ENCODE data around the gene GAS2L2. TPM values are rescaled to one million over a fixed set of nuclear protein-coding genes. Genes with fewer than 3 reads are reported as not detected.
"Not testable (repeated sequence)": the region's sequence is repeated elsewhere in the genome, so short reads cannot be mapped to it uniquely, and the experiment has no call there.

GAS2L2 gene
- total RNA-seq, 2 experiments from 2014 or later, result not detected

- H3K4me3 Mint-ChIP-seq, result no peak overlapping the region
- no peak for DNase-seq
- no peak for ATAC-seq
Observed at GRCh38 chr17:35766903-35767510, 14.0 kb upstream of the GAS2L2 start.

DNA sequence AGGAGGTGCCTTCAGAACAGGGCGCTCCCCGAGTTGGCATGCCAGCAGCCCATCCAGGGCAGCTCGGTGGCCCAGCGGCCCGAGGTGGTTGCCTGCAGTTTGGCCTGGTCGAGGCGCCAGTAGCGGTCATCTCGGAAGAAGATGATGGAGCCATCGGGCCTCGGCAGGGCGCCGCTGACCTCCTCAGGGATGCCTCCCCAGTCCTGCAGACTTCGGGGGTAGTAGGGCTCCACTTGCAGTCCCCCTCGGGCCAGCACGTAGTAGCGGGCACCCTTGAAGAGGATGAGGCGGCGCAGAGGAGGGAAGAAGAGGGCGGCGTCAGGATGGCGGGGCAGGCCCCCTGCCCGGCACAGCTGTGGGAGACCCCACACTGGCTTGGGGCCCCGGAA is 13.4 kb upstream of the GAS2L2 start:
- Mint-ChIP-seq H3K4me1 (peaks cover 13% of the 10 kb centered on the region), H3K27ac (no peak overlapping the region), H3K4me3 (no peak overlapping the region), H3K27me3 (peaks cover 3% of the 10 kb centered on the region), H3K36me3 (no peaks in the 10 kb centered on the region), H3K9me3 (ENCODE audit: low read depth) (no peaks in the 10 kb centered on the region)
- ATAC-seq (no peak), DNase-seq (no peak)
- CTCF ChIA-PET, result interaction anchor here (0.8 to 12.5 kb wide), 9 partner anchors 11 to 187 kb away, joined by 3 to 368 read pairs (median 5); partner anchors contain the start of genes GAS2L2, MMP28, PEX12 and TAF15

More at GRCh38 chr17:35766903-35767510, 14.0 kb upstream of the GAS2L2 start:
- Mint-ChIP-seq H3K4me1 (peaks cover 13% of the 10 kb centered on the region), H3K9me3 (ENCODE audit: low read depth) (no peaks in the 10 kb centered on the region), H3K27me3 (peaks cover 7% of the 10 kb centered on the region), H3K27ac (no peak overlapping the region), H3K36me3 (no peaks in the 10 kb centered on the region)
- CTCF ChIA-PET, result interaction anchor here (0.7 to 12.5 kb wide), 11 partner anchors 10 to 188 kb away, joined by 3 to 368 read pairs (median 5); partner anchors contain the start of genes GAS2L2, MMP28, PEX12 and TAF15

DNA sequence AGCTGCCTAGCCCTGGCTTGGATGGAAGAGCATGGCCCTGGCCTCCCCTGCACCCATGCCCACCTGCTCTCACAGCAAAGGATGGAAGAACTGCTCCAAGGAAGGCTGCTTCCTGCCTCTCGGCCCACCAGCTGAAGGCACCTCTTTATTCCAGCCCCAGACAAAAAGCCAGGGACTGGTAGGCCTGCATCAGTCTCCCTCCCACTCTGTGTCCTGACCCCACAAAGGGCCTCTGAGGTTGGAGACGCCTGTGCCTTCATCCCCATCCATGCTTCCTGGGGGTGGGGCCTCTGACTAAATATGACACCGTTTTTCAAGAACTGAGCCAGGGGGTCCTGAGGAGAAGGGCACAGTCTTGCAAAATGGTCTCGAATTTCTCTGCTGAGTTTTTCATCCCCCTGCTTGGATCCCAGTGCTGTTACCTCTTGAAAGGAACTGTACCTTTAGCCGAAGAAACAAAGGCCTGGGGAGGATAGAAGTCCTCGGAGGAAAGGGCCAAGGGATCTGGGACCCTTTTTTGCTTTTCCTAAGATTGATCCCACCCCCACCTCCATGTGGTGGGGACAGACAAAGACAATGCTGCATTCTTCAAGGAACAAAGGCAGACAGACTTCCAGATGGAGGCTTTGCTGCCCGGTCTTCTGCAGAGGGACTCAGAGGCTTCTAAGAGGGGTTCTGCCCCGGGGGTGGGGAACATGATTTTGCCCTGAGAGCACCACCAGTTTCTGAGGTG is 12.9 kb upstream of the GAS2L2 start:
- Mint-ChIP-seq H3K27me3 (peaks cover 3% of the 10 kb centered on the region), H3K4me1 (peaks cover 13% of the 10 kb centered on the region), H3K4me3 (no peak overlapping the region), H3K9me3 (ENCODE audit: low read depth) (no peaks in the 10 kb centered on the region), H3K36me3 (no peaks in the 10 kb centered on the region), H3K27ac (no peak overlapping the region)
- DNase-seq (no peak), ATAC-seq (no peak)
- CTCF ChIA-PET, result interaction anchor here (0.8 to 12.5 kb wide), 10 partner anchors 15 to 638 kb away, joined by 3 to 368 read pairs (median 18); partner anchors contain the start of genes GAS2L2, MMP28 and TAF15

DNA sequence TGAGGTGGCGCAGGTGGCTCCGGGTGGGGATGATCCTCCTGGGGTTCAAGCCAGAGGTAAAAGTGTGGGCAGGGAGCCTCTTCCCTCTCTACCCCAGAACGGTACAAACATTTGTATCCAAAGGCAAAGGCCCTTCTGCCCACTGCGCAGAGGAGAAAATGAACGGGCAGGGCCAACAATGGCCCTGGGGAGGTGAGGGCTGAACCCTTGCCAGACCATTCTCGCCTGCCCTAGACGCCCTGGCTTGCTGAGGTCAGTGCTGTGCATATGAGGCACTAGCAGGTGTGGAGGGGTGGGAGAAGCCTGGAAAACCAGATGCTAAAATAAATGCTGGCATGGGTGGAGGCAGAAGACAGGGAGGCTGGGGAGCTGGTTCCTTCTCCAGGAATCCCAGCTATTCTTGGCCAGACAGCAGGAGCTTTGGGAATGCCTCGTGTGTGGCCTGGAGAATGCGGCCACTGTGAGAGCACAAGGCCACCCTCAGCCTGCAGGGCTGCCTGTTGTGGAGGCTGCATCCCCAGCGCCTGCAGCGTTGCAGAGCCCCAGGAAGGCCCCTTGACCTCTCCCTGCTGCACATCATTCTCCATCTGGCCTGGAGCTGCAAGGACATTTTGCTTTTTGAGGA is 12.2 kb upstream of the GAS2L2 start:
- H3K9me3 Mint-ChIP-seq (ENCODE audit: low read depth), result no peaks in the 10 kb centered on the region
- ATAC-seq, result no peak
- H3K4me3 Mint-ChIP-seq, result peak overlapping the region; percentile 76

DNA sequence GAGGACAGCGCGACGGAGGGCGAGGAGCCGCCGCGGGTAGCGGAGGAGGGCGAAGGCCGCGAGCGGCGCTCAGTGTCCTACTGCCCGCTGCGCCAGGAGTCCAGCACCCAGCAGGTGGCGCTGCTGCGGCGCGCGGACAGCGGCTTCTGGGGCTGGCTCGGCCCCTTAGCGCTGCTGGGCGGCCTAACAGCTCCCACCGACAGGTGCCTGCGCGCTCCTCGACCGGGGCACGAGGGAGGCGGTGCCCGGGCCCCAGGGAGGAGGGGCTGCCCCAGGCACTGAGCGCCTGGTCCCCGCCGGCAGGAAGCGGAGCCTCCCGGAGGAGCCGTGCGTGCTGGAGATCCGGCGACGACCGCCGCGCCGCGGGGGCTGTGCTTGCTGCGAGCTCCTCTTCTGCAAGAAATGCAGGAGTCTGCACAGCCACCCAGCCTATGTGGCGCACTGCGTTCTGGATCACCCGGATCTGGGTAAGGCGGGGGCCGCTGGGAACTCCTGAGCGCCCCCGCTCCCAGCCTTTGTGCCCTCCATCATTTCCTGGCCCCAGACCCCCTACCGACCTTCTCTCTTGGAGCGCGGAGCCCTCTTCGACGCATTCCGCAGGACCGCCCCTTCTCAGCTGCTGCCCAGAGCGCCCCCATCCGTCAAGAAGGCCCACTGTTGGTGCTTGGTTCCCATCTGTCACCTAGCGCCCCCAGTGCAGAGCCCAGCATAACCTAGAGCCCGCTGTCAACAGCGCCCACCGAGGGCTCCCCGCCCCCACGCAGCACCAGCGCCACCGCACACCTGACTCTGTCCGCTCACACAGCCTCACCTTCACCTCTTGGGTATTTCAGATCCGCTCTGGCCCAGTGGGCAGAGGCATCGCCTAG is 11.3 kb upstream of the GAS2L2 start:
- peak; percentile 90 for DNase-seq
- CTCF ChIA-PET, result interaction anchor here (0.6 to 12.5 kb wide), 83 partner anchors 8 to 719 kb away, joined by 3 to 368 read pairs (median 4); partner anchors contain the start of genes CCL4L2, CCL5, GAS2L2 and MMP28
- Mint-ChIP-seq H3K4me1 (peaks cover 13% of the 10 kb centered on the region), H3K4me3 (peak overlapping the region; percentile 76), H3K36me3 (no peaks in the 10 kb centered on the region), H3K9me3 (ENCODE audit: low read depth) (no peaks in the 10 kb centered on the region), H3K27me3 (peaks cover 3% of the 10 kb centered on the region), H3K27ac (peak overlapping the region; percentile 54)
- peak; percentile 94 for ATAC-seq

More for the DNA sequence above, 12.2 kb upstream of the GAS2L2 start:
- no peak overlapping the region for H3K27ac Mint-ChIP-seq
- peaks cover 3% of the 10 kb centered on the region for H3K27me3 Mint-ChIP-seq
- H3K36me3 Mint-ChIP-seq, result no peaks in the 10 kb centered on the region
- H3K4me1 Mint-ChIP-seq, result peaks cover 13% of the 10 kb centered on the region
- CTCF ChIA-PET, result interaction anchor here (0.8 to 12.5 kb wide), 24 partner anchors 12 to 638 kb away, joined by 3 to 368 read pairs (median 7); partner anchors contain the start of genes GAS2L2, MMP28 and TAF15
- DNase-seq, result no peak

GRCh38 chr17:35763767-35764122 is 10.7 kb upstream of the GAS2L2 start:
- Mint-ChIP-seq H3K4me1 (peaks cover 13% of the 10 kb centered on the region), H3K36me3 (no peaks in the 10 kb centered on the region), H3K9me3 (ENCODE audit: low read depth) (no peaks in the 10 kb centered on the region), H3K27ac (no peak overlapping the region), H3K27me3 (peaks cover 3% of the 10 kb centered on the region), H3K4me3 (peak overlapping the region; percentile 76)
- CTCF ChIA-PET, result interaction anchor here (0.6 to 12.5 kb wide), 81 partner anchors 8 to 719 kb away, joined by 3 to 368 read pairs (median 4); partner anchors contain the start of genes CCL4L2, CCL5, GAS2L2 and MMP28
- DNase-seq (no peak), ATAC-seq (no peak)

GRCh38 chr17:35761601-35762000 is 8.6 kb upstream of the GAS2L2 start:
- no peak for DNase-seq
- Mint-ChIP-seq H3K9me3 (ENCODE audit: low read depth) (no peaks in the 10 kb centered on the region), H3K4me3 (no peak overlapping the region), H3K36me3 (no peaks in the 10 kb centered on the region), H3K27ac (no peak overlapping the region), H3K4me1 (peaks cover 13% of the 10 kb centered on the region), H3K27me3 (no peaks in the 10 kb centered on the region)
- no peak for ATAC-seq
- CTCF ChIA-PET, result interaction anchor here (2.9 to 12.5 kb wide), 3 partner anchors 14 to 47 kb away, joined by 13 to 368 read pairs (median 106); partner anchors contain the start of genes MMP28 and TAF15

DNA sequence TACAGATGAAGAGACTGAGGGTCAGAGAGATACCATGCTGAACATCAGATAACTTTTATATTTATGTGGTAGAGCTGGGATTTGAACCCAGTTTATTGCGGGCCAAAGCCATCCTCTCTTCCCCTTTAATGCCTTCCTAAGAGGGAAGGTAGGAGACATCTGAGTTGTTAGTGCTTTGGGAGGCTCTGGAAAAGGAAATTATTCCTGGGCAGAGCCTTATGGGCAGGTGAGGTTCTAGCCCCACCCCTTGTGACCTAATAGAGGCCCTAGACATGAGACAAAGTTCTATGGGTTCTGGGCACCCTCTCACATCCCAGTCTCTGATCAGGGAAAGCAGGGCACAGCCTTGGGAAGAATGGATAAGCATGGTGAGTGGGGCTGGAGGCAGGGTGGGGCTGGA is 7.5 kb upstream of the GAS2L2 start, which contains the start of gene C17orf50:
C17orf50 (plus strand) TSS at position 301 of the 400 bp plus-strand sequence; CDS start at position 356, 55 bp downstream.
- no peak for ATAC-seq
- no peaks in the 10 kb centered on the region for H3K9me3 Mint-ChIP-seq (ENCODE audit: low read depth)
- no peaks in the 10 kb centered on the region for H3K36me3 Mint-ChIP-seq
- H3K27me3 Mint-ChIP-seq, result no peaks in the 10 kb centered on the region
- DNase-seq, result no peak
- no peak within 1 kb of the TSS for H3K27ac Mint-ChIP-seq
- CTCF ChIA-PET, result interaction anchor here (2.9 to 12.5 kb wide), 3 partner anchors 13 to 48 kb away, joined by 13 to 368 read pairs (median 106); partner anchors contain the start of genes MMP28 and TAF15
- H3K4me3 Mint-ChIP-seq, result no peak within 1 kb of the TSS
- peaks cover 12% of the 10 kb centered on the region for H3K4me1 Mint-ChIP-seq

DNA sequence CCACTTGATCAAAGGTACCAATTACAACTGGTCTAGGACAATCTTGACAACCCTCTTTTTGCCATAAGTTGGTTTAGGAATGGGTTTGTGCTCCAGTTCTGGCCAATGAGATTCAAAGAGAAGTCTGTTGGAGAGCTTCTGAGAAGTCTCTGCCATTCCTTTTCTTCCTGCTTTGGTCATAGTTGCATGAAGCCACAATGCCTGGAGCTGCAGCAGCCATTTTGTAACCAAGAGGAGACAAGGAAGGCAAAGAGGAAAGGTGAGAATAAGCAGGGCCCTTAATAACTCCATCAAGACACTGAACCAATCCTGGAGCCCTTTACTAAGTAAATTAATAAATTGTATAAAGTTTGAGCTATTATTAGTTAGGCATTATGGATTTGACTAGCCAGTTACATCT is 4.2 kb upstream of the GAS2L2 start:
- ATAC-seq (no peak), DNase-seq (no peak)
- Mint-ChIP-seq H3K27ac (no peak overlapping the region), H3K4me1 (no peaks in the 10 kb centered on the region), H3K4me3 (no peak overlapping the region), H3K36me3 (no peaks in the 10 kb centered on the region), H3K27me3 (peaks cover 17% of the 10 kb centered on the region), H3K9me3 (ENCODE audit: low read depth) (no peaks in the 10 kb centered on the region)
- CTCF ChIA-PET, result interaction anchor here (0.9 to 2.1 kb wide), 3 partner anchors 10 to 92 kb away, joined by 4 to 6 read pairs (median 4); no protein-coding TSS in a partner anchor

DNA sequence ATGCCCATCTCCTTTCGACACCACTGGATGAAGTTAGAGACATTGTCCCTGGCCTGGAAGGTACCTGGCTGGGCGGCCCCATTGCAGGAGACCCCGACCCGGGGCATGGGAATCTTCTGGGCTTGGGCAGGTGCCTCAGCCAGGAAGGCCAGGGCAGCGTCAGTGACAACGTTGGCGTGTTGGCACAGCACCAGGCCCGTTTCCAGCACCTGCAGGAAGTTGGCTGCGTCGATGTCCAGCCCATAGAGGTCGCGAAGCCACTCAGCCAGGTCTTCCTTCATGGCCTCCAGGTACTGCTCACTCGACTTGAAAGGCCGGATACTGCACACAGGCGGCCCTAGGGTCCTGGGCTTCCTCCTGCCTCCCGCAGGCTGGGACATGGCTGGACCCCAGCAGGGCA is 568 bp downstream of the GAS2L2 start:
- DNase-seq (no peak), ATAC-seq (no peak)
- no peak overlapping the region for H3K4me3 Mint-ChIP-seq
- no peak overlapping the region for H3K27ac Mint-ChIP-seq
- H3K36me3 Mint-ChIP-seq, result no peaks in the 10 kb centered on the region
- CTCF ChIA-PET, result interaction anchor here (0.8 to 7.6 kb wide), 2 partner anchors 13 to 56 kb away, joined by 3 to 58 read pairs; partner anchors contain the start of gene TAF15
- peaks cover 8% of the 10 kb centered on the region for H3K4me1 Mint-ChIP-seq
- H3K9me3 Mint-ChIP-seq (ENCODE audit: low read depth), result no peaks in the 10 kb centered on the region
- peaks cover 51% of the 10 kb centered on the region for H3K27me3 Mint-ChIP-seq

- not testable (repeated sequence) for ATAC-seq; H3K36me3 Mint-ChIP-seq; H3K27ac Mint-ChIP-seq; H3K4me3 Mint-ChIP-seq; H3K9me3 Mint-ChIP-seq (ENCODE audit: low read depth); DNase-seq; H3K4me1 Mint-ChIP-seq
- CTCF ChIA-PET, result interaction anchor here (7.6 kb wide), 1 partner anchor 14 kb away, joined by 58 read pairs; no protein-coding TSS in a partner anchor
- peaks cover 53% of the 10 kb centered on the region for H3K27me3 Mint-ChIP-seq
Observed at GRCh38 chr17:35751541-35751940, 1.5 kb downstream of the GAS2L2 start.

Measured in activated CD8-positive, alpha-beta memory T cell treated with anti-CD3 and anti-CD28 coated beads, Interleukin-2, amount 10 ng/mL, durations not matched to agents 7 days and 5 days (primary cell).